ENCODE measurements around the gene ADAMTS9.

GRCh38 chr3:64571982-64572381 is 115.8 kb downstream of the ADAMTS9 start:
- TF ChIP-seq CTCF (IDR thresholded peaks at IDR 0.05; ENCODE audit: poor library complexity, severe bottlenecking) (no peak), EP300 (conservative IDR thresholded peaks at IDR 0.05; ENCODE audit: poor library complexity, severe bottlenecking) (no peak), SMC3 (conservative IDR thresholded peaks at IDR 0.05; ENCODE audit: poor library complexity) (no peak), TAF1 (IDR thresholded peaks at IDR 0.05; ENCODE audit: low read depth) (no peak), POLR2AphosphoS5 (IDR thresholded peaks at IDR 0.05) (no peak), EZH2 (IDR thresholded peaks at IDR 0.05; ENCODE audit: borderline replicate concordance, insufficient read depth, low read length, poor library complexity, severe bottlenecking) (no peak), RAD21 (conservative IDR thresholded peaks at IDR 0.05) (no peak)
